Vagina (tissue), 2 donors: Measurements from ENCODE around the gene EVC. TPM values are rescaled to one million over a fixed set of nuclear protein-coding genes. Genes with fewer than 3 reads are reported as not detected.
A peak's percentile ranks its signal among the peaks of the same experiment; 100 is the strongest.

Source experiments
- DNase-seq, 2 donors: peaks; one replicate each; pipeline ENCODE4 v3.0.0-alpha.2; 2017; ENCODE audit errors: extremely low spot score in 2 of 2
- H3K27ac ChIP-seq: fragments of 200-600 bp; sonication (generic); one replicate; pipeline ENCODE4 v1.5.1; 2019
- H3K27me3 ChIP-seq: fragments of 200-600 bp; sonication (generic); one replicate; pipeline ENCODE4 v1.5.1; 2019
- H3K36me3 ChIP-seq, 2 donors: fragments of 200-600 bp; sonication (generic); one replicate each; pipeline ENCODE4 v1.5.1; 2017 to 2019
- H3K4me1 ChIP-seq: fragments of 200-600 bp; sonication (generic); one replicate; pipeline ENCODE4 v1.5.1; 2019
- H3K4me3 ChIP-seq, 2 donors: fragments of 200-600 bp; sonication (generic); 1 replicate in 1 of 2; 2 replicates in 1 of 2; pipeline ENCODE4 v1.5.1; 2016 to 2019
- H3K9me3 ChIP-seq: fragments of 200-600 bp; sonication (generic); one replicate; pipeline ENCODE4 v1.5.1; 2019
- POLR2A ChIP-seq, 2 donors: fragments of 450-650 bp; IDR thresholded peaks; one replicate each; pipeline ENCODE4 v1.6.1; 2017; ENCODE audit warnings: antibody characterized with exemption in 2 of 2, mild to moderate bottlenecking in 2 of 2, moderate library complexity in 2 of 2
- POLR2AphosphoS5 ChIP-seq, 2 donors: sonication (generic); formaldehyde crosslinking; IDR thresholded peaks; one replicate each; pipeline ENCODE4 v1.9.0; 2017; ENCODE audit warnings: antibody characterized with exemption in 2 of 2, mild to moderate bottlenecking in 2 of 2, low read depth in 1 of 2; ENCODE audit not compliant: insufficient read depth in 1 of 2
- intact Hi-C: fragments of 100-400 bp; cut with DNase I; formaldehyde crosslinking; loops from one replicate; pipeline ENCODE4 v1.15.1; 2023
- total RNA-seq: library from RNA; depleted of rRNA; stranded (reverse); fragments of >200 nt; gene quantifications from one replicate; pipeline ENCODE4 v1.2.3, GENCODE V29; 2016
- TF ChIP-seq, protein P1 (sequence below), 3 experiments: fragments of 450-650 bp in 2 of 3; fragments of 200-600 bp in 1 of 3; sonication (generic) in 1 of 3; IDR thresholded peaks; one replicate each; pipeline ENCODE4 v1.5.1; 2017 to 2019; ENCODE audit warnings: antibody characterized with exemption in 3 of 3, mild to moderate bottlenecking in 2 of 3, moderate library complexity in 2 of 3

Gene EVC
- total RNA-seq, 1 donor from 2014 or later, result 19.4 TPM

DNA sequence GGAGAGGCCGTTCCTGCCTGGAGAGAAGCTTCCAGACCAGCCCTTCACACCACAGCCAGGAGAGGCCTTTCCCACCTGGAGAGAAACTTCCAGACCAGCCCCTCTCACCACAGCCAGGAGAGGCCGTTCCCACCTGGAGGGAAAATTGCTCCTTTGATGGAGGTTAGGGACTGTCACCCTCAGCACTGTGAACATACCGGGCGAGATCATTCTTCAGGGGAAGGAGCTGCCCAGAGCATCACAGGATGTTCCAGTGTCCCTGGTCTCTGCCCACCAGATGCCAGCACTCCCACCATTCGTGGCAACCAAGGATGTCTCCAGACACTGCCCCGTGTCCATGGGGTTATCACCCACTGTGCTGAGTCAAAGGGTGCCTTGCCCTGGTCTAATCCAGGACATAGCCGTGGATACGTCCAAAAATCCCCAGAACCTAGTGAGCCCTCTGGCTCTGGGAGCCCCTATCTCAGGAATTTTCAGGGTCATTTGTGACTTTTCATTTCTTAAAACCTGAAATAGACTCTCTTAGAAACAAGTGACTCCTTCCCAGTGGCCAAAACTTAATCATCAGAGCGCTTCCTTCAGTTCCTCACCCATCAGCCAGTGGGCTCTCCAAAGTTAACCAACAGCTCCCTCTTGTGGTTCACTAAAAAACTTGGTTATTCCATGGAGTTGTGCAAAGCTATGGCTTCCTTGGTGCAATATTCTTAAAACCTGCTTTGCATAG is 101.7 kb downstream of the EVC start:
- H3K27ac ChIP-seq, result no peak overlapping the region
- H3K27me3 ChIP-seq, result no peaks in the 10 kb centered on the region
- no peaks in the 10 kb centered on the region for H3K9me3 ChIP-seq
- no peak overlapping the region for H3K4me3 ChIP-seq
- H3K36me3 ChIP-seq, result peaks cover 0 to 29% of the 10 kb centered on the region in 2 donors
- intact Hi-C loops, result no loop called here
- no peak for DNase-seq
- TF ChIP-seq POLR2A (IDR thresholded peaks at IDR 0.05), result no peak
- TF ChIP-seq, protein P1, sequence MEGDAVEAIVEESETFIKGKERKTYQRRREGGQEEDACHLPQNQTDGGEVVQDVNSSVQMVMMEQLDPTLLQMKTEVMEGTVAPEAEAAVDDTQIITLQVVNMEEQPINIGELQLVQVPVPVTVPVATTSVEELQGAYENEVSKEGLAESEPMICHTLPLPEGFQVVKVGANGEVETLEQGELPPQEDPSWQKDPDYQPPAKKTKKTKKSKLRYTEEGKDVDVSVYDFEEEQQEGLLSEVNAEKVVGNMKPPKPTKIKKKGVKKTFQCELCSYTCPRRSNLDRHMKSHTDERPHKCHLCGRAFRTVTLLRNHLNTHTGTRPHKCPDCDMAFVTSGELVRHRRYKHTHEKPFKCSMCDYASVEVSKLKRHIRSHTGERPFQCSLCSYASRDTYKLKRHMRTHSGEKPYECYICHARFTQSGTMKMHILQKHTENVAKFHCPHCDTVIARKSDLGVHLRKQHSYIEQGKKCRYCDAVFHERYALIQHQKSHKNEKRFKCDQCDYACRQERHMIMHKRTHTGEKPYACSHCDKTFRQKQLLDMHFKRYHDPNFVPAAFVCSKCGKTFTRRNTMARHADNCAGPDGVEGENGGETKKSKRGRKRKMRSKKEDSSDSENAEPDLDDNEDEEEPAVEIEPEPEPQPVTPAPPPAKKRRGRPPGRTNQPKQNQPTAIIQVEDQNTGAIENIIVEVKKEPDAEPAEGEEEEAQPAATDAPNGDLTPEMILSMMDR (IDR thresholded peaks at IDR 0.05), result peak; percentile 36 to 76 (median 71)
- TF ChIP-seq POLR2AphosphoS5 (IDR thresholded peaks at IDR 0.05; ENCODE audit: insufficient read depth in 1 of 2, low read depth in 1 of 2), result no peak
- no peaks in the 10 kb centered on the region for H3K4me1 ChIP-seq

DNA sequence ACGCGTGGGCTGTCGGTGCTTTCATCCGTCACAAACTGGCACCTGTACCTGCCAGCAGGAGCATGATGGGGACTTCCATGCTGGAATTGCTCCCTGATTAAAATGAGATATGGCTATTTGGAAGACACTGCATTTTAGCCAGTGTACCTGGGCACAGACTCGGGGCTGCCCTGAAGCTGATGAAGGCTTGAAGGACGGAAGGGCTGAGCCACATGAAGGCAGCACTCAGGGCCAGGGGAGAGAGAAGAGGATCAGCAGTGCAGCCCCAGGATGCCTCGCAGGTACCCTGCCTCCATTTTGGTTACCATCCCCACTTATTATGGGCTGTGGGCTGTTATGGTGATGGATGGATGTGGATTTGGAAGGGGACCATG is 102.9 kb downstream of the EVC start:
- DNase-seq, result no peak
- Histone ChIP-seq H3K4me1 (no peaks in the 10 kb centered on the region), H3K4me3 (no peak overlapping the region), H3K36me3 (peaks cover 0 to 21% of the 10 kb centered on the region in 2 donors), H3K27ac (no peak overlapping the region), H3K27me3 (no peaks in the 10 kb centered on the region), H3K9me3 (no peaks in the 10 kb centered on the region)
- TF ChIP-seq, protein P1 (IDR thresholded peaks at IDR 0.05), result no peak
- TF ChIP-seq POLR2A (IDR thresholded peaks at IDR 0.05), result no peak
- no peak for TF ChIP-seq POLR2AphosphoS5 (IDR thresholded peaks at IDR 0.05; ENCODE audit: insufficient read depth in 1 of 2, low read depth in 1 of 2)
- intact Hi-C loops, result no loop called here

DNA sequence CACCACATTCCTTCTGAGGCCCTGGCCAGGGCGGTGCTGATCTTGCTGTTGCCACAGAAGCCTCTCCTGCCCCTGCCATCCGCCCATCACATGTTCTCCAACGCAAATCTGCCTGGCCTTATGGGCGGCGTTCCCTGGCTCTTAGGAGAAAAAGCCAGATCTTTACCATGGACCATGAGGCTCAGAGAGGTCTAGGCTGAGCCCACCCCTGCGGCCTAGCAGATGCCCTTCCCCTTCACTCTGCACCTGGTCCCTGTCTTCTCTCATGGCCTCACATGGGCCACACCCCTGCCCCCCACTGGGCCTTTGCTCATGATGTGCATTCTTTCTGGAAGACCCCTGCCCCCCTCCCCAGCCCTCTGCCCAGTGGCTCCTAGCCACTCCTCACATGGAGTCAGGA is 103.4 kb downstream of the EVC start:
- intact Hi-C loops, result no loop called here
- H3K4me1 ChIP-seq, result no peaks in the 10 kb centered on the region
- no peak for TF ChIP-seq POLR2A (IDR thresholded peaks at IDR 0.05)
- TF ChIP-seq POLR2AphosphoS5 (IDR thresholded peaks at IDR 0.05; ENCODE audit: insufficient read depth in 1 of 2, low read depth in 1 of 2), result no peak
- TF ChIP-seq, protein P1 (IDR thresholded peaks at IDR 0.05), result no peak
- no peaks in the 10 kb centered on the region for H3K27me3 ChIP-seq
- DNase-seq, result no peak
- H3K9me3 ChIP-seq, result no peaks in the 10 kb centered on the region
- H3K27ac ChIP-seq, result no peak overlapping the region
- H3K36me3 ChIP-seq, result peaks cover 0 to 20% of the 10 kb centered on the region in 2 donors
- H3K4me3 ChIP-seq, result no peak overlapping the region

DNA sequence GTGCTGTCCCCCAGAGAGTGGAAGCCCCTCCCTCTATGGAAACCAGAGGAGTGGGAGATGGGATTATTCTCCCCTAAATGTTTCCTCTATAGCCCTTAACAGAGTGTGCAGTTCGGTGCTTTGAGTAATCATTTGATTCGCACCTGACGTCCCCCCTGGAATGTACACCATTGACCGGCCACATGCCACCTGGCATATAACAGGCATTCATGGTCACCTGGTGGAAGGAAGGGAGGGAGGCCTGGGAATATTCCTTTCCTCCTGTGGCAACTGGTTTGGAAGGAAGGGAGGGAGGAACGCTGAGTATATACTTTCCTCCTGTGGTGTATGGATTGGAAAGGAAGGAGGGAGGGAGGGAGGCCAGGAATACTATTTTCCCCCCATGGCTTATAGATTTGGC is 104.6 kb downstream of the EVC start:
- intact Hi-C loops, result loop anchor here (1.0 kb wide), 1 partner anchor 47 kb away; no protein-coding TSS in a partner anchor
- Histone ChIP-seq H3K36me3 (peaks cover 0 to 13% of the 10 kb centered on the region in 2 donors), H3K9me3 (no peaks in the 10 kb centered on the region), H3K27ac (no peak overlapping the region), H3K27me3 (no peaks in the 10 kb centered on the region), H3K4me3 (no peak overlapping the region), H3K4me1 (no peaks in the 10 kb centered on the region)
- DNase-seq, result no peak
- TF ChIP-seq, protein P1 (IDR thresholded peaks at IDR 0.05), result no peak
- TF ChIP-seq POLR2A (IDR thresholded peaks at IDR 0.05) (no peak), POLR2AphosphoS5 (IDR thresholded peaks at IDR 0.05; ENCODE audit: insufficient read depth in 1 of 2, low read depth in 1 of 2) (no peak)

DNA sequence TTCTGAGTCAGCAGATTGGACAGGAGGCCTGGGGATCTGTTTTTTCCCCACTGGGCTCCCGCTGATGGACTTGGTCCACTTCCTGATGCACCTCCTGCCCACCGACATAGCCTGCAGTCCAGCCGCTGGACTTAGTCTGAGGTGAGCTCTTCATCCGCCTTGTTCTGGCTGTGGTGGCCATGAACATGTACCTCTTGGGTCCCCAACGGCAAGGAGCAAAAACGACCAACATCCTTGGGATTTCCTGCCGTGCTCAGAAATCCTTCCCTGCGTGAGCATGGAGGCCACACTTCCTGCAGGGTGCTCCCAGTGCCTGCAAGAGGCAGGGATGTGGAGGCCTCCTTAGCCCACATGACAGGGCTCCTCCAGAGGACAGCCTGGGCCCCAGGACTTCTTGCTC is 105.1 kb downstream of the EVC start:
- Histone ChIP-seq H3K27ac (no peak overlapping the region), H3K4me1 (no peaks in the 10 kb centered on the region), H3K36me3 (peaks cover 0 to 14% of the 10 kb centered on the region in 2 donors)

More for the DNA sequence above, 105.1 kb downstream of the EVC start:
- Histone ChIP-seq H3K9me3 (no peaks in the 10 kb centered on the region), H3K4me3 (no peak overlapping the region), H3K27me3 (no peaks in the 10 kb centered on the region)
- intact Hi-C loops, result no loop called here
- no peak for DNase-seq
- TF ChIP-seq POLR2AphosphoS5 (IDR thresholded peaks at IDR 0.05; ENCODE audit: insufficient read depth in 1 of 2, low read depth in 1 of 2) (no peak), POLR2A (IDR thresholded peaks at IDR 0.05) (no peak)
- TF ChIP-seq, protein P1 (IDR thresholded peaks at IDR 0.05), result no peak
